Ovary (tissue), 3 donors: ENCODE results near the gene LTB4R.

Source experiments
- EP300 ChIP-seq: sonication (generic); formaldehyde crosslinking; IDR thresholded peaks from one replicate; pipeline ENCODE4 v1.6.1; 2017; ENCODE audit warnings: antibody characterized with exemption
- TF ChIP-seq, protein P1 (sequence below), 3 donors: fragments of 450-650 bp in 2 of 3; fragments of 200-600 bp in 1 of 3; IDR thresholded peaks; one replicate each; pipeline versions ENCODE4 v1.5.1 to v1.8.0; 2016 to 2022; ENCODE audit warnings: antibody characterized with exemption in 3 of 3, mild to moderate bottlenecking in 1 of 3
- donor health status: DM: no; HTN: no; CAD: no.

DNA sequence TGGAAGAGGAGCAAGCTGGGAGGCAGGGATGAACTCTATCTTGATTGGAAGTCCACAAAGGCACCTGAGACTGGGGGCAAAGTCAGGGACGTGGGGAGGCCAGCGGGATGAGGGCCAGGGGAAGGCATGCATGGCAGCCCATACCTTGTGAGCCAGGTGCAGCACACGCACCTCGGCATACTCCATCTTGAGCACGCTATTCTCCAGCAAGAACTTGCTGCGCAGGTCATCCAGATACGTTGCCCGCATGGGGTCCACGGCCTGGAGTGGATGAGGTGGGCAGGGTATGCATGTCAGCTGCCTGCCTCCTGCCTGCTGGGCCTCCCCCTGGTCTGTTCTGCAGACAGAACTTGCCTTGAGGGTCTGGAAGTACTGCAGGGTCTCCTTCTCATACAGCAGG lies 43.8 kb upstream of the LTB4R start:
- TF ChIP-seq, protein P1, sequence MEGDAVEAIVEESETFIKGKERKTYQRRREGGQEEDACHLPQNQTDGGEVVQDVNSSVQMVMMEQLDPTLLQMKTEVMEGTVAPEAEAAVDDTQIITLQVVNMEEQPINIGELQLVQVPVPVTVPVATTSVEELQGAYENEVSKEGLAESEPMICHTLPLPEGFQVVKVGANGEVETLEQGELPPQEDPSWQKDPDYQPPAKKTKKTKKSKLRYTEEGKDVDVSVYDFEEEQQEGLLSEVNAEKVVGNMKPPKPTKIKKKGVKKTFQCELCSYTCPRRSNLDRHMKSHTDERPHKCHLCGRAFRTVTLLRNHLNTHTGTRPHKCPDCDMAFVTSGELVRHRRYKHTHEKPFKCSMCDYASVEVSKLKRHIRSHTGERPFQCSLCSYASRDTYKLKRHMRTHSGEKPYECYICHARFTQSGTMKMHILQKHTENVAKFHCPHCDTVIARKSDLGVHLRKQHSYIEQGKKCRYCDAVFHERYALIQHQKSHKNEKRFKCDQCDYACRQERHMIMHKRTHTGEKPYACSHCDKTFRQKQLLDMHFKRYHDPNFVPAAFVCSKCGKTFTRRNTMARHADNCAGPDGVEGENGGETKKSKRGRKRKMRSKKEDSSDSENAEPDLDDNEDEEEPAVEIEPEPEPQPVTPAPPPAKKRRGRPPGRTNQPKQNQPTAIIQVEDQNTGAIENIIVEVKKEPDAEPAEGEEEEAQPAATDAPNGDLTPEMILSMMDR (IDR thresholded peaks at IDR 0.05) = no peak
- TF ChIP-seq EP300 = no peak
